Activated CD8-positive, alpha-beta T cell treated with anti-CD3 and anti-CD28 coated beads, Interleukin-2, amount 10 ng/mL, durations not matched to agents 7 days and 5 days (primary cell): ENCODE data around the gene CES1. TPM values are rescaled to one million over a fixed set of nuclear protein-coding genes. Genes with fewer than 3 reads are reported as not detected.
"Not testable (repeated sequence)": the region's sequence is repeated elsewhere in the genome, so short reads cannot be mapped to it uniquely, and the experiment has no call there.

Experiments used
- ATAC-seq: fragments of 150-1000 bp; cut with Tn5 transposase; one replicate; pipeline ENCODE4 v1.10.0; 2021; ENCODE audit warnings: moderate library complexity
- CTCF ChIA-PET: fragments of 350-600 bp; sonication (Branson Sonifier 250); formaldehyde crosslinking; loops from one replicate; lab custom pipeline; 2021; ENCODE audit warnings: antibody characterized with exemption; lab: Charles Lee
- POLR2A ChIA-PET: fragments of 350-600 bp; sonication (Branson Sonifier 250); formaldehyde crosslinking; loops from one replicate; lab custom pipeline; 2021; ENCODE audit warnings: antibody characterized with exemption; lab: Charles Lee
- DNase-seq: peaks from one replicate; pipeline ENCODE4 v3.0.0-alpha.2; 2020
- H3K27ac Mint-ChIP-seq: one replicate; pipeline ENCODE4 v1.8.0; 2021; ENCODE audit warnings: mild to moderate bottlenecking, mixed read lengths
- H3K27me3 Mint-ChIP-seq: one replicate; pipeline ENCODE4 v1.8.0; 2021; ENCODE audit warnings: low read depth, mixed read lengths
- H3K36me3 Mint-ChIP-seq: one replicate; pipeline ENCODE4 v1.8.0; 2021; ENCODE audit warnings: low read depth, mixed read lengths
- H3K4me1 Mint-ChIP-seq: one replicate; pipeline ENCODE4 v1.8.0; 2021; ENCODE audit warnings: low read depth, mixed read lengths
- H3K4me3 Mint-ChIP-seq: one replicate; pipeline ENCODE4 v1.8.0; 2021; ENCODE audit warnings: mild to moderate bottlenecking, mixed read lengths
- H3K9me3 Mint-ChIP-seq: one replicate; pipeline ENCODE4 v1.8.0; 2022; ENCODE audit warnings: mixed read lengths; ENCODE audit not compliant: insufficient read depth
- total RNA-seq, 2 experiments: library from RNA; stranded (reverse); gene quantifications; one replicate each; pipeline ENCODE4 v1.2.3, GENCODE V29; 2021

CES1 gene
- not detected for total RNA-seq

DNA sequence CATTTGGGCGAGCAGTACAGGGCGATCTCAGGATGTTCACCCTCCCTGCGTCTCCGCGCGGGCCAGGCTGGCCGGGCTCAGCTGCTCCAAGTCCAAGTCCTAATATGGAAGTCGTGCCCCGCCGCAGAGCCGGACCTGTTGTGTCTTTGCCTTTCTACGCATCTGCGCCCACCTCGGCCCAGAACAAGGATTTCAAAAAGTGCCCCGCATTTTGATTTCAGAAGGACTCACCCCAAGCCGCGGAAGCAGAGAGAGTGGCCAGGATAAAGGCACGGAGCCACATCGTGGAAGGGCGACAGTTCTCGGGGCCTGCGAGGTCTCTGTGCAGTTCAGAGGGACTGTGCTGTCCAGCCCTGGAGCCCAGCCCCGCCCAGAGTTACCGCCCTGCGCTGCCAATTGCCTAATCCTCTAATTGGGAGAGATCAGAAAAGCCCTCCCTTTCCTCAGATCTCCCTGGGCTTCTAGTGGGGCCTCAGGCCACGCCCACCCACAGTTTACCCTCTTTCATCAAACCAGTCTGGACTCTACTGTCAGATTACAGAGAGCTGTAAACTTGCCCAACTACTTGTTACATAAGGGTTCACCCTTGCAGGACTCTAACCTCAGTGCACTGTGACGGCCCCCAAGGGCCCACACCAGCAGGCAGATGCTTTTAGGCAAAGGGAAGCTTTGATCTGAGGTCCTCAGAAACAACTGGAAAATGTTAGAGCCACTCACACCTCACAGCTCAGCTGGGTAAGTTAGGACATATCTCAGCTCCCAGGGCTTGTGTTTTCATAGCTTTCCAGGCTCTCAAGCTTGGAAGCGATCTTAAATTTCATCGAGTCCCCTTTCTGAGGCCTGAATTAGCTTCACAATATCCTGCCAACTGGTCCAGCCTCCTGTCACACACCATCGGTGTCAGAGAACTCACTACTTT lies at the start of gene CES1:
CES1 (minus strand) TSS at position 324 of the 919 bp plus-strand sequence; CDS start at position 283, 41 bp downstream.
- ChIA-PET CTCF (no interaction called here), POLR2A (no interaction called here)
- Mint-ChIP-seq H3K4me3 (no peak within 1 kb of the TSS), H3K27me3 (no peaks in the 10 kb centered on the region), H3K27ac (no peak within 1 kb of the TSS), H3K36me3 (no peaks in the 10 kb centered on the region), H3K4me1 (no peaks in the 10 kb centered on the region), H3K9me3 (no peaks in the 10 kb centered on the region)
- DNase-seq (no peak), ATAC-seq (no peak)

DNA sequence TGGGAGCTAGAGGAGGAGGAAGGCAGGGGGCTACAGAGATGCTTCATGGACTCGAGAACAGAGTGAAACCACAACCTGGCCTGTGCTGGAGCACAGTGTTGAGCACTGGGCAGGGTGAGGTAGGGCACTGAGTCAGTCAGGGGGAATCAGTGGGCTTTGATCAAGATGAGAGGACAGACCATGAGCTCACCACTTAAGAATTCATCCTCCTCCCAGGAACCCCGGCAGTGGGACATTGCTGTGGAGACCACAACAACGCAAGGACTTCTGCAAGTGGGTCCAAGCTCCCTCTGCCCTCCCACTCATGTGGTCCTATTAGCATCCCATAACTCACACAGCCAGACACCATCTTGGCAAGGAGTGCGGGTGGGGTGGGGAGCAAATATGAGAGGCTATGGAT lies 44.0 kb upstream of the CES1 start:
- DNase-seq (no peak), ATAC-seq (no peak)
- no peaks in the 10 kb centered on the region for H3K27me3 Mint-ChIP-seq
- ChIA-PET CTCF (no interaction called here), POLR2A (no interaction called here)
- no peaks in the 10 kb centered on the region for H3K4me1 Mint-ChIP-seq
- H3K36me3 Mint-ChIP-seq, result no peaks in the 10 kb centered on the region
- H3K4me3 Mint-ChIP-seq, result no peak overlapping the region
- H3K27ac Mint-ChIP-seq, result no peak overlapping the region
- H3K9me3 Mint-ChIP-seq, result no peaks in the 10 kb centered on the region

DNA sequence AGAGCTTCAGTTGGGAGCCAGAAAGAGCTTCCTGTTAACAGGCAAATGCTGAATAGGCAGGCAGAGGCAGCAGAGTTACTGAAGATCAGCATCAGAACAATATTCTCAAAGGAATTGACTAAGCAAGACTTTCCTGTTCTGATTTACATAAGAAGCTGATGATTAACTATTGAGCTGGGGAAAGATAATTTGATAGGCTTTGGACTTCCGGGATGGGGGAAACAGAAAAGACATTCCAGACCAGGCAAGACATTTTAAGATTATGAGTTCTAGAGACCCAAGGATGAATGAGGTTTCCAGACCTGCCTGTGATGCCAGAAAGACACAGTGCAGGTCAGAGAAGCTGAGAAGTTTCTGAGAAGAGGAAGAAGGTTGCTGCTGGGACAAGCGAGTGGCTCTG lies 42.4 kb upstream of the CES1 start, which contains the start of gene CES5A:
CES5A (minus strand) TSS at position 101 of the 400 bp plus-strand sequence. CDS start 152 bp downstream, outside the sequence.
- H3K9me3 Mint-ChIP-seq, result no peaks in the 10 kb centered on the region
- no peak for ATAC-seq
- no peaks in the 10 kb centered on the region for H3K36me3 Mint-ChIP-seq
- no peak within 1 kb of the TSS for H3K27ac Mint-ChIP-seq
- ChIA-PET POLR2A (no interaction called here), CTCF (interaction anchor here (1.0 to 1.1 kb wide), 2 partner anchors 33 to 410 kb away, joined by 3 read pairs; no protein-coding TSS in a partner anchor)
- DNase-seq, result no peak
- no peaks in the 10 kb centered on the region for H3K27me3 Mint-ChIP-seq
- no peaks in the 10 kb centered on the region for H3K4me1 Mint-ChIP-seq
- no peak within 1 kb of the TSS for H3K4me3 Mint-ChIP-seq

GRCh38 chr16:55873122-55873521 lies 40.2 kb upstream of the CES1 start:
- H3K4me1 Mint-ChIP-seq, result no peaks in the 10 kb centered on the region
- no peaks in the 10 kb centered on the region for H3K36me3 Mint-ChIP-seq
- DNase-seq (no peak), ATAC-seq (no peak)
- no peak overlapping the region for H3K4me3 Mint-ChIP-seq
- H3K27me3 Mint-ChIP-seq, result no peaks in the 10 kb centered on the region
- no peak overlapping the region for H3K27ac Mint-ChIP-seq
- ChIA-PET POLR2A (no interaction called here), CTCF (no interaction called here)
- H3K9me3 Mint-ChIP-seq, result no peaks in the 10 kb centered on the region

GRCh38 chr16:55872130-55872529 lies 39.2 kb upstream of the CES1 start:
- DNase-seq, result no peak
- POLR2A ChIA-PET, result no interaction called here
- no peak overlapping the region for H3K27ac Mint-ChIP-seq
- no peak for ATAC-seq
- CTCF ChIA-PET, result no interaction called here
- H3K36me3 Mint-ChIP-seq, result no peaks in the 10 kb centered on the region
- H3K4me3 Mint-ChIP-seq, result no peak overlapping the region
- no peaks in the 10 kb centered on the region for H3K9me3 Mint-ChIP-seq
- no peaks in the 10 kb centered on the region for H3K27me3 Mint-ChIP-seq
- no peaks in the 10 kb centered on the region for H3K4me1 Mint-ChIP-seq

DNA sequence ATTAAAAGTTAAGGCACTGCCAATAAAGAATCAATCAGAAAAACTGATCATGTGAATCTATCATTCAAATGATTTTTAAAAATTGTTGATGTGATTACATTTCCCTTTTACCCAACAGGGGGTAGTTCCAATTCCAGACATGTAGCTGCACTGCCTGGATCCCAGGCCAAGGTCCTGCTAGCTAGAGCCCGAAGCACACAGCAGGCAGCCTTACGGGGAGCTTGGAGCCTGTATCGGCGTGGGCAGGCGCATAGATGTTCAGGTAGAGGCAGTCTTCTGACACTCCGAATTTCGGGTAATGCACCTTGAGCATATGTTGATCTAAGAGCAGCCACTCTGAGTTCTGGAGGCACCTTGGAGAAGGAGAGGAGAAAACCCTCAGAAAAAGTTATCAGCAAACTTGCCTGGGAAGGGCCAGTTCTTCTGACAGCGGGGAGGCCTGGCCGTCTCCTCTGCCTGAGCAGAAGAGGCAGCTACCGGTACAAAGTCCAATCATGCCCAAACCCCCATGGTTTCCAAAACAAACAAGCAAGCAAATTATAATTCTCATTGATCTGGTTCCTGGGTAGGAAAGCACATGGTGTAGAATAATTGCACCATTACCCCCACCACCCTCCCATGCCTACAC lies 38.6 kb upstream of the CES1 start:
- H3K4me3 Mint-ChIP-seq, result no peak overlapping the region
- DNase-seq (no peak), ATAC-seq (no peak)
- no peak overlapping the region for H3K27ac Mint-ChIP-seq
- POLR2A ChIA-PET, result no interaction called here
- CTCF ChIA-PET, result no interaction called here
- no peaks in the 10 kb centered on the region for H3K4me1 Mint-ChIP-seq
- H3K9me3 Mint-ChIP-seq, result no peaks in the 10 kb centered on the region
- H3K27me3 Mint-ChIP-seq, result no peaks in the 10 kb centered on the region
- H3K36me3 Mint-ChIP-seq, result no peaks in the 10 kb centered on the region

DNA sequence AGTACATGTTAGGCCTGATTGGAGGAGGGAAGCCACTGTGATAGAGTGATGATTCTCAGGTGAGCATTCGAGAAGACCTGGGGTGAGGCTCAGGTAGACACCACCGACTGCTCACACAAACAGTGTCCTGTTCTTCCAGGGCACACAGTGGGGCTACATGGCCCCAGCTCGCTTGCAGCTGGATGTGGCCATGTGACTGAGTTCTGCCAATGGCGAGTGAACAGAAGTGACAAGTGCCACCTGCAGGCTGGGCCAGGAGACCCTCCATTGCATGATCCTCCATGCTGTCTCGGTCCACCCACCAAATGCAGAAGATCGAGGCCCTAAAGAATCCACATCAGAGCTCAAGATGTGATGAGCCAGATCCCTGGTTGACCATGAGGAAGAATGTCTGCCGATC lies 36.1 kb upstream of the CES1 start:
- Mint-ChIP-seq H3K27ac (no peak overlapping the region), H3K36me3 (no peaks in the 10 kb centered on the region), H3K9me3 (no peaks in the 10 kb centered on the region), H3K27me3 (no peaks in the 10 kb centered on the region), H3K4me1 (no peaks in the 10 kb centered on the region), H3K4me3 (no peak overlapping the region)
- no peak for DNase-seq
- ChIA-PET CTCF (no interaction called here), POLR2A (no interaction called here)
- no peak for ATAC-seq

- no peak overlapping the region for H3K4me3 Mint-ChIP-seq
- no peak for ATAC-seq
- H3K27me3 Mint-ChIP-seq, result no peaks in the 10 kb centered on the region
- H3K4me1 Mint-ChIP-seq, result no peaks in the 10 kb centered on the region
- POLR2A ChIA-PET, result no interaction called here
- no peaks in the 10 kb centered on the region for H3K9me3 Mint-ChIP-seq
- DNase-seq, result no peak
- H3K27ac Mint-ChIP-seq, result no peak overlapping the region
- H3K36me3 Mint-ChIP-seq, result no peaks in the 10 kb centered on the region
- CTCF ChIA-PET, result no interaction called here
These were observed 35.2 kb upstream of the CES1 start for GRCh38 chr16:55868137-55868536.

- ATAC-seq (no peak), DNase-seq (no peak)
- Mint-ChIP-seq H3K27ac (no peak overlapping the region), H3K9me3 (no peaks in the 10 kb centered on the region), H3K36me3 (no peaks in the 10 kb centered on the region), H3K4me1 (no peaks in the 10 kb centered on the region), H3K4me3 (no peak overlapping the region), H3K27me3 (peaks cover 3% of the 10 kb centered on the region)
- CTCF ChIA-PET, result interaction anchor here (1.3 kb wide), 1 partner anchor 396 kb away, joined by 4 read pairs; no protein-coding TSS in a partner anchor
- POLR2A ChIA-PET, result no interaction called here
These were observed 28.4 kb upstream of the CES1 start for GRCh38 chr16:55861288-55861687.

GRCh38 chr16:55857650-55858049 lies 24.8 kb upstream of the CES1 start:
- H3K9me3 Mint-ChIP-seq, DNase-seq, CTCF ChIA-PET: not testable (repeated sequence)

DNA sequence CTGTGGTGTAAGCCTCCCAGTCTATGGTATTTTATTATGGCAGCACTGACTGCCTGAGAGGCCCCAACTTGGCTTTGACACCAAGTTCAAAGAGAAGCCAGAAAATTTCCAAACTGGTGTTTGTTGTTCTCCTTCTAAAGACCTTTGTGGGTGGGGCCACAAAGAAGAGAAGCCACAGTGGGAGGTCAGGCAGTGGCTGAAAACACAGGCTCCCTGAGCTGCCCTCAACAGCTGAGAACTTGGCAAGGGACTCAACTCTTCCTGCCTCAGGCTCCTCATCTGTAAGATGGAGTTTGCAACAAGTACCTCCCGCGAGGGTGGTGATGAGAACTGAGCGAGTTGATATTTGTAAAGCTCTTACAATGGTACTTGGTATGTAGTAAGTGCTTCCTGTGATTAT lies 24.1 kb upstream of the CES1 start:
- ATAC-seq, result no peak
- no peak overlapping the region for H3K27ac Mint-ChIP-seq
- no peak for DNase-seq
- ChIA-PET POLR2A (no interaction called here), CTCF (no interaction called here)
- no peaks in the 10 kb centered on the region for H3K9me3 Mint-ChIP-seq
- no peaks in the 10 kb centered on the region for H3K36me3 Mint-ChIP-seq
- peaks cover 9% of the 10 kb centered on the region for H3K27me3 Mint-ChIP-seq
- no peaks in the 10 kb centered on the region for H3K4me1 Mint-ChIP-seq
- H3K4me3 Mint-ChIP-seq, result no peak overlapping the region

More at GRCh38 chr16:55857650-55858049, 24.8 kb upstream of the CES1 start:
- POLR2A ChIA-PET, H3K36me3 Mint-ChIP-seq, H3K4me1 Mint-ChIP-seq, H3K4me3 Mint-ChIP-seq, H3K27me3 Mint-ChIP-seq, H3K27ac Mint-ChIP-seq, ATAC-seq: not testable (repeated sequence)

DNA sequence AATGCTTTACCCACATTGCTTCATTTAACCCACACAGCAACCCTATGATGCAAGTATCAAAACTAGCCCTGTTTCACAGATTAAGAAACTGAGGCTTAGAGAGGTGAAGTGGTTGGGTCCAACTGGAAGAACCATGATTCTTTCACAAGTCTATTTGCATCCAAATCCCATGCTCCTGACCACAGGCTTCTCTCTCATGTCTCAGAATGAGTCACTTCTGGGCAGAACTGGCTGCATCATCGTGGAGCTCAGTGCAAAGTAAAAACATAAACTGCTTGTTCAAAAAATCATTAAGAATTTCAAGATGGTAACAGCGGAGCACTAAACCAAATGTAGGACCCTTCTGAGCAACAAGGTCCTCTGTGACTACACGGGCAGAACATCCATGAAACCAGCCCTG lies 20.2 kb upstream of the CES1 start:
- no peaks in the 10 kb centered on the region for H3K36me3 Mint-ChIP-seq
- H3K9me3 Mint-ChIP-seq, result no peaks in the 10 kb centered on the region
- no peak overlapping the region for H3K4me3 Mint-ChIP-seq
- H3K27ac Mint-ChIP-seq, result no peak overlapping the region
- no peak for ATAC-seq
- DNase-seq, result no peak
- H3K4me1 Mint-ChIP-seq, result no peaks in the 10 kb centered on the region
- peaks cover 5% of the 10 kb centered on the region for H3K27me3 Mint-ChIP-seq
- ChIA-PET CTCF (no interaction called here), POLR2A (no interaction called here)
